Endothelial cell of hepatic sinusoid (primary cell): Measurements from ENCODE around the gene MPC2.

Experiments used
- in situ Hi-C: cut with HindIII; loops from 2 replicates; pipeline ENCODE4 v1.10.0; 2017; ENCODE audit warnings: low sequenced_read_pairs

MPC2 gene

DNA sequence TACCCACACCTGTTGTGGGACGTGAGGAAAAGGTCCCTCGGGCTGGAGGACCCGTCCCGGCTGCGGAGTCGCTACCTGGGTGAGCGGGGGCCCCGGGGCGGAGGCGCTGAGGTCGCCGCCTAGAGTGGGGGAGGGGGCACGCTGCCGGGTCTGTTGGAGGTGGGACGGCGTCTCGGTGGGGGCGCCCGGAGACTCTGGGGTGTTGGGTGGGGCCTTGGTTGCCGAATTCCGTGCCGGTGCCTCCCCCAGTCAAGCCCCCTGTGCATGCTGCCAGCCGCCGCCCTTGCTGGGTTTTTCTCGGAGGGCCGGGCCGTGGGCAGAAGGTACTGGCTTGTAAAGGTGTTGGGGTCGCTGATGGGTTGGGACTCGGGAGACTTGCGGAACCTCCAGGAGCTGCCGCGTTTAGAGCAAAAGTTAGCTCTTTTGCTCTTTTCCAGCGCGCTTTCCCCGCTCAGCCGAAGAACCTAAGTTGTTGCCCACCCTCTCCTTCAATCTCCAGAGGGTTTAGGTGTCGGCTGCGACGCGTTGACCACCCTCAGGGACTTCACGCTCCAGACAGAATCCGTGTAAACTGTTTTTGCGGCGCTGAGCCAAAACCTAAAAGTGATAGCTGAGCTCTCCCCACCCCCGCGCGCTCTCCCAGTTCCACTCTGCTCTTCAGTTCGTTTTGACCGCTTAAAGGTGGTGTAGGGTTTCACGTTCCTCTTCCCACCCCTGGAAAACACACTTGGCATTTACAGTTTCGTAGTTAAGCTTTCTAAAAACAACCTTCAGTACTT lies at the start of gene MPC2:
Gene MPC2 (minus strand): TSS at position 143 of the 779 bp plus-strand sequence. CDS start 1,231 bp downstream, outside the sequence.
- in situ Hi-C loops, result loop anchor here (5.0 to 25.0 kb wide), 2 partner anchors 35 to 225 kb away; partner anchors contain the start of gene MPZL1

DNA sequence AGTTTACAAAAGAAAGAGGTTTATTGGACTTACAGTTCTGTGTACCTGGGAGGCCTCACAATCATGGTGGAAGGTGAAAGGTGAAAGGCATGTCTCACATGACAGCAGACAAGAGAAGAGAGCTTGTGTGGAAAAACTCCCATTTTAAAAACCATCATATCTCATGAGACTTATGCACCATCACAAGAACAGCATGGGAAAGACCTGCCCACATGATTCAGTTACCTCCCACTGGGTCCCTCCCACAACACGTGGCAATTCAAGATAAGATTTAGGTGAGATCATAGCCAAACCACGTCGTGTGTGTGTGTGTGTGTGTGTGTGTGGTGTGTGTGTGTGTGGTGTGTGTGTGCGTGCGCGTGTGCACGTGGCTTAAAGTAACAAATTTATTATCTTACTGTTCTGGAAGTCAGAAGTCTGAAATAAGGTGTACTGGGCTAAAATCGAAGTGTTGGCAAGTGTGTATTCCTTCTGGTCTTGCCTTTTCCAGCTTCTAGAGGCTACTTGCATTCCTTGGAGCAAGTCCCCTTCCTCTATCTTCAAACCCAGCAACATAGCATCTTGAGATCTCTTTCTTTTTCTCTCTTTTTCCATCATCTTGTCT lies 48.1 kb upstream of the MPC2 start:
- in situ Hi-C loops, result no loop called here

DNA sequence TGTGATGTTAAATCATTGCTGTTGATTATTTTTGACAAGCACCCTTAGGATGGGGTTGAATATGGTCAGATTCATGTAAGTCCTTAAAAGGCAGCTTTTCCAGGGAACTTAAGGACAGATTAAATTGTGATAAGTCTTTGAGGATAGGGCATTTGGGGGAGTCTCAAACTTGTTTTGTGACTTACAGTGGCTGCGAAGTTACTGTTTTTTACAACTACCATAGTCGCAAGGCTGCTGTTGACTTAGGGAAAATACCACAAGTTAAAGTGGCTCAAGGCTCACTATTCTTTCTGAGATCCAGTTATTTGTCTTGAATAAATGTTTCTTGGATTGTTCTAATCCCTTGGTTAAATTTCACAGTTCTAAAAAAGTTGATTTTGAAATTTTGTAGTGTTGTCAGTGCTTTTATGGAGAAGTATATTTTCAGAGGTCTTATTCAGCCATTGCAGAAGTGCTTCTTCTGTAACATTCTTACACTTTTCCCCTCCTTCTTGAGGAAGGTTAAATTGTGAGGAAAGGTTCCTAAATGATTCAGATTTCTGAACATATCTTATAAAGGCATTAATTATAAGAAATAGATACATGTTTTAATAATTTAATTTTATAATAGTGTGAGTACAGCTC lies 47.0 kb upstream of the MPC2 start:
- in situ Hi-C loops, result no loop called here

GRCh38 chr1:167981933-167982332 lies 45.1 kb upstream of the MPC2 start:
- in situ Hi-C loops, result no loop called here

DNA sequence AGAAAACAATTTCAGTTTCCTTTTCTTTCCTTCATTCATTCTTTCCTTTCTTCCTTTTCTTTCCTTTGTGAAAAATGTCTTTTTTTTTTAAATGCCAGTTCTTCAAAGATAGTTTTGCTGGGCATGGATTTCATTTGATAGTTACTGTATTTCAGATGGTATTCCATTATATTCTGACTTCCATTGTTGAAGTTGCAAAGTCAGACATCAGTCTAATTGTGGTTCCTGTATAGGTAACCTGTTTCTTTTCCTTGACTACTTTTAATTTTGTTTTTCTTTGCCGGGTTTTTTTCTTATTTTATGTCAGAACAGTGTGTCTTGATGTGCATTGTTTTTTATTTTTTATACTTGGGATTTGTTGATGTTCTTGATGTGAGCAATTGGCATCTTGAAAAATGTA lies 40.4 kb upstream of the MPC2 start:
- in situ Hi-C loops, result no loop called here

- in situ Hi-C loops, result loop anchor here (5.0 kb wide), 1 partner anchor 37 kb away; the partner anchor contains the start of genes DCAF6 and MPC2
Observed at GRCh38 chr1:167974698-167975097, 37.8 kb upstream of the MPC2 start.

DNA sequence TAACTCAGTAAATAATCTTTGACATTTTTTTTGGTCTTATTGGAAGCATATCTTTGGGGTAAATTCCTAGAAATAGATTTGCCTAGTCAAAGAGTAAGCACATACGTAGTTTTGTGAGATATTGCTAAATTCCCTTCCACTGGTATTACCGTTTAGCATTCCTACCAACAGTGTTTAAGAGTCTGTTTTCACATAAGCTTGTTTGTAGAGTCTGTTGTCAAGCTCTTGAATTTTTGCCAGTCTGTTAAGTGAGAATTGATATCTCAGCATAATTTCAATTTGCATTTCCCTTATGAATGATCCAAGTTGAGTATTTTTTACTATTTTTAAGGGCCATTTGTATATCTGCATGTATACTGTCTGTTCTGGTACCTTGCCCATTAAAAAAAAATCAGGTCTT lies 37.0 kb upstream of the MPC2 start:
- in situ Hi-C loops, result loop anchor here (5.0 kb wide), 1 partner anchor 37 kb away; the partner anchor contains the start of genes DCAF6 and MPC2

DNA sequence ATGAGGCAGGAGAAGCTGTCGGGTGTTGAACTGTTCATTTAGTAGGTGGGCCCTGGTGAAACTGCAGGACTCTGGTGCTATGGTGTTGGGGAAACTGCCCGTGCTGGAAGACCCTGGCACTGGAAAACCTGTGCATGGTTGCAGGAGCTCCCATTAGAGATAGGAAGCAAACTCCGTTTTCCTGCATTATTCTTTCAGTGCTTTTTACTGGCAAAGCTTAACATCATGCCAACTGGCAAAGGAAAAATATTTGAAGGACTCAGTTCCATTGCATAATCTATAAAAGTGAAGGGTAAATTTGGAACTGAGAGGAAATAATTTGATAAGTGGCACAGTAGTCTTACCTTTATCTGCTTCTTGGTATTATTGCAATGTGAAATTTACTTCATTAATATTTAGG lies 31.7 kb upstream of the MPC2 start:
- in situ Hi-C loops, result loop anchor here (5.0 kb wide), 1 partner anchor 104 kb away; no protein-coding TSS in a partner anchor

DNA sequence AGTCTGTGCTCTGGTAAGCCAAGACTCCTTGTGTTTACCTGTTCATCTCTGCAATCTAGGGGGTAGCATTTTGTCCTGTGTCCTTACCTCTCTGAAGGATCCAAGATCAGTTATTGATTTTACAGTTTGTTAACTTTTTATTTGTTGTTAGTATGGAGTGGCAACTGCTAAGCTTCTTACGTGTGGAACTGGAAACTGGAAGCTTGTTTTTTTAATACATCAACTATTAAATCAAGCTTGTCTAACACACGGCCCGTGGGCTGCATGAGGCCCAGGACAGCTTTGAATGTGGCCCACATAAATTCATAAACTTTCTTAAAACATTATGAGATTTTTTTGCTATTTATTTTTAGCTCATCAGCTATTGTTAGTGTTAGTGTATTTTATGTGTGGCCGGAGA lies 29.2 kb upstream of the MPC2 start:
- in situ Hi-C loops, result loop anchor here (5.0 kb wide), 1 partner anchor 106 kb away; no protein-coding TSS in a partner anchor

DNA sequence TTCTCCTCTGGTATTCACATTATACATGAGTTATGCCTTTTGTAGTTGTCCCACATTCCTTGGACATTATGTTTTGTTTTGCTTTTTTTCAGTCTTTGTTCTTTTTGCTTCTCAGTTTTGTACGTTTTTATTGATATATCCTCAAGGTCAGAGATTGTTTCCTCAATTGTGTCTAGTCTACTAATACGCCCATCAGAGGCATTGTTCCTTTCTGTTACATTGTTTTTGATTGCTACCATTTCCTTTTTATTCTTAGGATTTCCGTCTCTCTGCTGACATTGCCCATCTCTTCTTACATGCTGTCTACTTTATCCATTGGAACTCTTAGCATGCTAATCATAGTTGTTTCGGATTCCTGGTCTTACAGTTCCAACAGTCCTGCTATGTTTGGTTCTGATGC lies 27.8 kb upstream of the MPC2 start:
- in situ Hi-C loops, result loop anchor here (5.0 kb wide), 1 partner anchor 108 kb away; no protein-coding TSS in a partner anchor

DNA sequence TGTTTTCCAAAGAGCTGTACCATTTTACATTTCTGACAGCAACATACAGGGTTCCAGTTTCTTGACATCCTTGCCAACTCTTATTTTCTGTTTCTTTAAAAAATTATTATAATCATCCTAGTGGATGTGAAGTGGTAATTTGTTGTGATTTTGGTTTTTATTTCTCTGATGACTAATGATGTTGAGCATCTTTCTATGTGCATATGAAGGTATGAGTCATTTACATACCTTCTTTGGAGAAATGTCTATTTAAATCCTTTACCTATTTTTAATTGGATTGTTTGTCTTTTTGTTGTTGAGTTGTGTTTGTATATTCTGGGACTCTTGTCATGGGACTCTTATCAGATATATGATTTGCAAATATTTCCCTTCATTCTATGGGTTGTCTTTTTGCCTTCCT lies 20.8 kb upstream of the MPC2 start:
- in situ Hi-C loops, result no loop called here

DNA sequence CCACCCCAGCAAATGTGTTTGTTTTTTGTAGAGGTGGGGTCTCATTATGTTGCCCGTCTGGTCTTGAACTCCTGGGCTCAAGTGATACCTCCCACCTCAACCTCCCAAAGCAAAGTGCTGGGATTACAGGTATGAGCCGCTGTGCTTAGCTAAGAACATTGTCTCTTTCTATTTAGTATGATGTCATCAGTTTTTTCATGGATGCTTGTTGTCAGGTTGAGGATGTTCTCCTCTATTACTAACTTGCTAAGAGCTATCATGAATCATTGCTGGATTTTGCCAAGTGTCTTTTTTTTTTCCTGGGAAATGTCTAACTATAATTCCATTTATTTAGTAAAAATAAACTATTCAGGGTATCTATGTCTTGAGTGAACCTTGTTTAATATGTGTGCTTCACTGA lies 19.0 kb upstream of the MPC2 start:
- in situ Hi-C loops, result no loop called here

DNA sequence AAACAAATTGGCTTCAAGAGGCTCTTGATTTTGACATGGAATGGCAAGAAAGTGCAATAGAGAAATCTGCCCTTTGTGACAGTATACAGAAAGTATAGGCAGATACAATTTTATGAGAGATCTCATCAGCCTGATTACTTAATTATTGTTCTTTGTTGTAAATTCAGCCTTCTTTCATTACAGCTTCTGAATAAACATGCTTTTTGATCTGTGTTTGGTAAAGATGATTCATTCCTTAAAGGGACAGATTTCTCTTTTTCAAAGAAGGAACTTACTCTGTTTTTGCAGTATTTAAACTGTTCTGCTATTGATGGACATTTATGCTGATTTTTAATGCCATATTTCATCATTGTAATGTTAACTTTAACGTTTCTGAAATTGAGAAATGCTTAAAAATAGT lies 13.7 kb upstream of the MPC2 start:
- in situ Hi-C loops, result no loop called here

- in situ Hi-C loops, result loop anchor here (25.0 kb wide), 1 partner anchor 237 kb away; the partner anchor contains the start of gene MPZL1
Observed at GRCh38 chr1:167949785-167950184, 12.9 kb upstream of the MPC2 start.

DNA sequence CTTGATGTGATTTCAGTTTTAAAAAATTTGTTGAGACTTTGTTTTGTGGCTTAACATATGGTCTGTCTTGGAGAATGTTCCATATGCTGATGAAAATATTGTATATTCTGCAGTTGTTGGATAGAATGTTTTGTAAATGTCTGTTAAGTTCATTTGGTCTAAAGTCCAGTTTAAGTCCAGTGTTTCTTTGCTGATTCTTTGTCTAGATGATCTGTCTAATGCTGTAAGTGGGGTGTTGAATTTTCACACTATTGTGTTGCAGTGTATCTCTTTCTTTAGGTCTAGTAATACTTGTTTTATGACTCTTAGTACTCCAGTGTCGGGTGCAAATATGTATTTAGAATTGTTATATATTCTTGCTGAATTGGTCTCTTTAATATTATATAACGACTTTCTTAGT lies 10.9 kb upstream of the MPC2 start:
- in situ Hi-C loops, result loop anchor here (25.0 kb wide), 1 partner anchor 235 kb away; the partner anchor contains the start of gene MPZL1

GRCh38 chr1:167943541-167943940 lies 6.7 kb upstream of the MPC2 start:
- in situ Hi-C loops, result loop anchor here (25.0 kb wide), 1 partner anchor 231 kb away; the partner anchor contains the start of gene MPZL1

DNA sequence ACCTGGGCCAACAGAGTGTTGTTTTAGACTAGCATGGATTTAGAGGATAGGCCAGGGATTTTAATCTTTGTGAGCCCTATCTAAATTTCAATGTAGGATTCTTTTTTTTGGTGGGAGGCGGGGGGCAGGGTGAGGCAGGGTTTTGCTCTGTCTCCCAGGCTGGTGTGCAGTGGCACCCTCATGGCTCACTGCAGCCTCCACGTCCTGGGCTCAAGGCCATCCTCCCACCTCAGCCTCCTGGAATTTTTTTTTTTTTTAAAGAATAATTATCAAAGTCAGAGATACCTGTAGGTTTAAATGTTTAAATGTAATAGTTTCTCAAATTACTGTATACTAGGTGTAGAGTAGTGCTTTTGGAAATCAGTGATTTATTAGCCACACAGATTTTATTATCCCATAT lies 3.4 kb upstream of the MPC2 start:
- in situ Hi-C loops, result loop anchor here (25.0 kb wide), 1 partner anchor 228 kb away; the partner anchor contains the start of gene MPZL1

- in situ Hi-C loops, result loop anchor here (5.0 to 25.0 kb wide), 2 partner anchors 34 to 226 kb away; partner anchors contain the start of gene MPZL1
Observed at GRCh38 chr1:167938080-167938636, 1.3 kb upstream of the MPC2 start.

DNA sequence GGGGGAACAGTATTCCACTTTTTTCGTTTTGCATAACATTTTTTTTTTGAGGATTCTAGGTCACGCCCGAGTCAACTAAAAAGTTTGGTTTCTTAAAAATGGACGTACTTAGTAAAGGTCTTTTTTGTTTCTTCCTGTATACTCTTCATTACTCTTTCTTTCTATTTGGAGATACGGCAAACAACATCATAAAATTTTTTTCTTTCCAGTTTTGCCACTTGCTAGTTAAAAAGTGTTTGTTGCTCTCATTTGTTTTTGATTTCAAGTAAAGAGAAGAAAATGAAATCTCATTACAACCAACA lies 788 bp upstream of the MPC2 start:
- in situ Hi-C loops, result loop anchor here (5.0 to 25.0 kb wide), 2 partner anchors 35 to 225 kb away; partner anchors contain the start of gene MPZL1

GRCh38 chr1:167936068-167936929 lies 573 bp downstream of the MPC2 start, which contains the start of gene DCAF6:
Gene DCAF6, plus strand, starts transcription at chr1:167936683. Its CDS starts 229 bp downstream, at chr1:167936912.
- in situ Hi-C loops, result loop anchor here (5.0 to 25.0 kb wide), 2 partner anchors 36 to 224 kb away; partner anchors contain the start of gene MPZL1
